Activated B cell treated with CpG ODN at 0.5 μM for 24 hours (primary cell): Measurements from ENCODE around the gene PHLDA1. TPM values are rescaled to one million over a fixed set of nuclear protein-coding genes. Genes with fewer than 3 reads are reported as not detected.

ENCODE experiments used
- ATAC-seq: fragments of 200-7000 bp; cut with Tn5 transposase; one replicate; pipeline ENCODE4 v1.10.0; 2021; ENCODE audit warnings: low read depth, mild to moderate bottlenecking, moderate library complexity
- CTCF ChIA-PET: fragments of 350-600 bp; sonication (Branson Sonifier 250); formaldehyde crosslinking; loops from one replicate; lab custom pipeline; 2021; ENCODE audit warnings: antibody characterized with exemption; lab: Charles Lee
- POLR2A ChIA-PET: fragments of 350-600 bp; sonication (Branson Sonifier 250); formaldehyde crosslinking; loops from one replicate; lab custom pipeline; 2021; ENCODE audit warnings: antibody characterized with exemption; lab: Charles Lee
- DNase-seq: peaks from one replicate; pipeline ENCODE4 v3.0.0; 2022
- H3K27ac Mint-ChIP-seq: one replicate; pipeline ENCODE4 v1.8.0; 2020; ENCODE audit warnings: mixed read lengths
- H3K27me3 Mint-ChIP-seq: one replicate; pipeline ENCODE4 v1.8.0; 2021; ENCODE audit warnings: mixed read lengths
- H3K36me3 Mint-ChIP-seq: one replicate; pipeline ENCODE4 v1.8.0; 2021; ENCODE audit warnings: low read depth, mixed read lengths
- H3K4me1 Mint-ChIP-seq: one replicate; pipeline ENCODE4 v1.8.0; 2021; ENCODE audit warnings: mixed read lengths
- H3K4me3 Mint-ChIP-seq: one replicate; pipeline ENCODE4 v1.8.0; 2020; ENCODE audit warnings: mild to moderate bottlenecking, mixed read lengths
- H3K9me3 Mint-ChIP-seq: one replicate; pipeline ENCODE4 v1.8.0; 2020; ENCODE audit warnings: mixed read lengths
- intact Hi-C: fragments of 100-400 bp; cut with micrococcal nuclease; formaldehyde crosslinking; loops from one replicate; pipeline ENCODE4 v1.15.1; 2024
- total RNA-seq: library from RNA; stranded (reverse); gene quantifications from 2 replicates; pipeline ENCODE4 v1.2.3, GENCODE V29; 2022
- TF ChIP-seq, protein P1 (sequence below): fragments of 200-600 bp; IDR thresholded peaks from one replicate; pipeline ENCODE4 v1.8.0; 2022; ENCODE audit warnings: antibody characterized with exemption, mild to moderate bottlenecking

The PHLDA1 gene
- total RNA-seq, 1 donor from 2014 or later = 1.1 TPM

DNA sequence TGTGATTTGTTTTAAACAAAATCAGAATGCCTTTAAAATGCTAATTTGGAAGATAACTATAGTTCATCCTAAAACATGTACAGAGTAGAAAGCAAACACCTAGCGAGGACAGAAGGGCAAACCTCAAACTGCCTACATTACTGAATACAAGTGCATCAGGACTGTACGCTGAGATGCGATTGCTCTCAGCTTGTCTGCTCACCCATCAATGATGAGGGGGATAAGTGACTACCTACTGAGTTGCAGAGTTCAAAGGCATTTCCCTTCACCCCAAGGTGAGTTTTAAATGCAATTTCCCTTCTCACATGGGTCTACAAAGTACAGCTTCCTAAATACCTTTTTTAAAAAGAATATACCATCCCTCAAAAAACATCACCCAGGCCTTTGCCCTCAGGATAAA is 52.9 kb downstream of the PHLDA1 start:
- Mint-ChIP-seq H3K36me3 (no peaks in the 10 kb centered on the region), H3K27ac (peak overlapping the region; percentile 65), H3K27me3 (no peaks in the 10 kb centered on the region), H3K9me3 (no peaks in the 10 kb centered on the region), H3K4me3 (no peak overlapping the region), H3K4me1 (peaks cover 35% of the 10 kb centered on the region)
- no peak for DNase-seq
- intact Hi-C loops = loop anchor here (1.0 to 5.0 kb wide), 7 partner anchors 34 to 336 kb away; partner anchors contain the start of gene PHLDA1
- no peak for ATAC-seq
- CTCF ChIA-PET = interaction anchor here (1.5 kb wide), 1 partner anchor 52 kb away, joined by 3 read pairs; no protein-coding TSS in a partner anchor
- TF ChIP-seq, protein P1, sequence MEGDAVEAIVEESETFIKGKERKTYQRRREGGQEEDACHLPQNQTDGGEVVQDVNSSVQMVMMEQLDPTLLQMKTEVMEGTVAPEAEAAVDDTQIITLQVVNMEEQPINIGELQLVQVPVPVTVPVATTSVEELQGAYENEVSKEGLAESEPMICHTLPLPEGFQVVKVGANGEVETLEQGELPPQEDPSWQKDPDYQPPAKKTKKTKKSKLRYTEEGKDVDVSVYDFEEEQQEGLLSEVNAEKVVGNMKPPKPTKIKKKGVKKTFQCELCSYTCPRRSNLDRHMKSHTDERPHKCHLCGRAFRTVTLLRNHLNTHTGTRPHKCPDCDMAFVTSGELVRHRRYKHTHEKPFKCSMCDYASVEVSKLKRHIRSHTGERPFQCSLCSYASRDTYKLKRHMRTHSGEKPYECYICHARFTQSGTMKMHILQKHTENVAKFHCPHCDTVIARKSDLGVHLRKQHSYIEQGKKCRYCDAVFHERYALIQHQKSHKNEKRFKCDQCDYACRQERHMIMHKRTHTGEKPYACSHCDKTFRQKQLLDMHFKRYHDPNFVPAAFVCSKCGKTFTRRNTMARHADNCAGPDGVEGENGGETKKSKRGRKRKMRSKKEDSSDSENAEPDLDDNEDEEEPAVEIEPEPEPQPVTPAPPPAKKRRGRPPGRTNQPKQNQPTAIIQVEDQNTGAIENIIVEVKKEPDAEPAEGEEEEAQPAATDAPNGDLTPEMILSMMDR = no peak
- POLR2A ChIA-PET = interaction anchor here (0.7 to 4.0 kb wide), 3 partner anchors 53 to 588 kb away, joined by 3 to 30 read pairs (median 9); partner anchors contain the start of genes GLIPR1L2, KRR1 and PHLDA1

DNA sequence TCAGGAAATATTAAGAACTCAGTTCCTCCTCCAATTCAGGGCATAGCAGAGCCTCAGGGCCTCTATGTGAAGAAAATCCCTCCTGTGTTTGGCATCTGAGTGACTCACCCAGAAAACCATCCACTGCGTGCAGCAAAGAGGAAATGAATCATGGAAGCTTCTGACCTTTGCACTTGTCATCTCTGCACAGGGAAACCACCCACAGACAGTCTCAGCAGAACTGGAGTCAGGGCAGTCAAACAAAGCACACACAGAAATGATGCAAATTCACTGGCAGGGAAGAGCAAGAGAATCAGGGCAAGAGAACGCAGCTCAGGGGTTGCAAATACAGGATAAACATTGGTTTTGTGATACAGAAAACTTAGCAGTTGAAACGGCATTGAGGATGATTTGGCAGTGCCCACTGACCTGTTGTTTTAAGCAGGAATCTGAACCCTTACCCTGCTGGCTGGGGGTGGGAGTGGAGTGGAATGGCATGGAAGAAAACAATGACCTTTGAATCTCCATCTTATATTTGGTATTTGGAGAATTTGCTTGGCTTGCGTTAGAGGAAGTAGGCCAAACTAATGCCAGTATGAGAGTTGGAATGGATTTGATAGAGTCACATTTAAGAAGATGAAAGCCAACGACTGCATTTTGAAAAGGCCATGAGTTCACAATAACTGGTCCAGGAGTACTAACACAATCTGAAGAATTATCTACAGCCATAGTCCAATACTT is 53.5 kb downstream of the PHLDA1 start:
- peak overlapping the region; percentile 65 for H3K27ac Mint-ChIP-seq
- POLR2A ChIA-PET = interaction anchor here (0.6 to 4.0 kb wide), 6 partner anchors 27 to 587 kb away, joined by 3 to 30 read pairs (median 3); partner anchors contain the start of genes GLIPR1L2, KRR1 and PHLDA1
- DNase-seq (peak; percentile 23), ATAC-seq (peak; percentile 93)
- H3K9me3 Mint-ChIP-seq = no peaks in the 10 kb centered on the region
- peak overlapping the region; percentile 11 for H3K4me3 Mint-ChIP-seq
- H3K27me3 Mint-ChIP-seq = no peaks in the 10 kb centered on the region
- H3K36me3 Mint-ChIP-seq = no peaks in the 10 kb centered on the region
- peaks cover 35% of the 10 kb centered on the region for H3K4me1 Mint-ChIP-seq
- CTCF ChIA-PET = interaction anchor here (1.3 to 1.5 kb wide), 2 partner anchors 52 to 53 kb away, joined by 3 to 7 read pairs; partner anchors contain the start of gene PHLDA1
- TF ChIP-seq, protein P1 = no peak
- intact Hi-C loops = loop anchor here (1.0 to 5.0 kb wide), 7 partner anchors 34 to 336 kb away; partner anchors contain the start of gene PHLDA1

DNA sequence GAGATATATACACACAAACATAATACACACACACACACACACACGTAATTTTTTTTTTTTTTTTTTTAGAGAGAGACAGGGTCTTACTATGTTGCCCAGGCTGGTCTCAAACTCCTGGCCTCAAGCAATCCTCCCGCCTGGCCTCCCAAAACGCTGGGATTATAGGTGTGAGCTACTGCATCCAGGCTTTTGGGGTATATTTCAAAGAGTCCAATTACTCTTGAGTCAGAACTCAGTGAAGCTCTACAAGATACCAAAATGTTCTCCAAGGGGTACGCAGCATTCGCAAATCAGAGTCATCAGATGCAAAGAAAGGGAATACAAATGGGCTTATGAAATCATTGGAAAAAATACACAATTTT is 54.0 kb downstream of the PHLDA1 start:
- H3K4me3 Mint-ChIP-seq = peak overlapping the region; percentile 11
- peaks cover 35% of the 10 kb centered on the region for H3K4me1 Mint-ChIP-seq

DNA sequence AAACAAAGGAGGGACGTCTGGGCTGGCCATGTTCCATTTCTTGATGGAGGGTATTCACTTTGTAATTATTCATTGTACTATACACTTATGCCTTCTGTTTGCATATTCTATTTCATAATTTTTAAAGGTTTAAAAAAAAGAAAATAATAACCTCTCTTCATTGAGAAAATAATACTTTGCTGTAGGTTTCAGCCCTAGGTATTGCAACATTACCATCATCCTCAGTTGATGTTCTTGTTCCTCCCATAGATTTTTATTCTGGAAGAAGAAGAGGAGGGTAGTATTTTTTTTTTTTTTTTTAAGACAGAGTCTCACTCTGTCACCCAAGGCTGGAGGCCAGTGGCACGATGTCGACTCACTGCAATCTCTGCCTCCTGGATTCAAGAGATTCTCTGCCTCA is 54.7 kb downstream of the PHLDA1 start:
- POLR2A ChIA-PET = interaction anchor here (0.6 to 4.0 kb wide), 2 partner anchors 54 to 220 kb away, joined by 4 to 30 read pairs; partner anchors contain the start of gene PHLDA1
- Mint-ChIP-seq H3K36me3 (no peaks in the 10 kb centered on the region), H3K4me1 (peaks cover 30% of the 10 kb centered on the region), H3K27me3 (no peaks in the 10 kb centered on the region), H3K9me3 (no peaks in the 10 kb centered on the region), H3K4me3 (no peak overlapping the region), H3K27ac (no peak overlapping the region)
- no peak for DNase-seq
- CTCF ChIA-PET = interaction anchor here (1.3 to 1.5 kb wide), 2 partner anchors 53 to 55 kb away, joined by 3 to 7 read pairs; partner anchors contain the start of gene PHLDA1
- no peak for ATAC-seq
- intact Hi-C loops = loop anchor here (5.0 kb wide), 2 partner anchors 205 to 335 kb away; no protein-coding TSS in a partner anchor
- TF ChIP-seq, protein P1 = no peak

More for the DNA sequence above, 54.0 kb downstream of the PHLDA1 start:
- POLR2A ChIA-PET = interaction anchor here (0.6 to 4.0 kb wide), 6 partner anchors 27 to 466 kb away, joined by 3 to 30 read pairs (median 4); partner anchors contain the start of genes KRR1 and PHLDA1
- Mint-ChIP-seq H3K36me3 (no peaks in the 10 kb centered on the region), H3K27ac (peak overlapping the region; percentile 65), H3K9me3 (no peaks in the 10 kb centered on the region), H3K27me3 (no peaks in the 10 kb centered on the region)
- peak; percentile 22 for ATAC-seq
- TF ChIP-seq, protein P1 = no peak
- CTCF ChIA-PET = interaction anchor here (1.3 to 1.5 kb wide), 2 partner anchors 53 to 54 kb away, joined by 3 to 7 read pairs; partner anchors contain the start of gene PHLDA1
- DNase-seq = no peak
- intact Hi-C loops = loop anchor here (5.0 kb wide), 2 partner anchors 205 to 335 kb away; no protein-coding TSS in a partner anchor
